Measurements from ENCODE around the gene SMIM22. TPM values are rescaled to one million over a fixed set of nuclear protein-coding genes. Genes with fewer than 3 reads are reported as not detected.

Gene SMIM22
- total and polyA plus RNA-seq, 2 donors (not counting 3 experiments of a cell fraction or from before 2014, with no cell fraction given), result not detected

DNA sequence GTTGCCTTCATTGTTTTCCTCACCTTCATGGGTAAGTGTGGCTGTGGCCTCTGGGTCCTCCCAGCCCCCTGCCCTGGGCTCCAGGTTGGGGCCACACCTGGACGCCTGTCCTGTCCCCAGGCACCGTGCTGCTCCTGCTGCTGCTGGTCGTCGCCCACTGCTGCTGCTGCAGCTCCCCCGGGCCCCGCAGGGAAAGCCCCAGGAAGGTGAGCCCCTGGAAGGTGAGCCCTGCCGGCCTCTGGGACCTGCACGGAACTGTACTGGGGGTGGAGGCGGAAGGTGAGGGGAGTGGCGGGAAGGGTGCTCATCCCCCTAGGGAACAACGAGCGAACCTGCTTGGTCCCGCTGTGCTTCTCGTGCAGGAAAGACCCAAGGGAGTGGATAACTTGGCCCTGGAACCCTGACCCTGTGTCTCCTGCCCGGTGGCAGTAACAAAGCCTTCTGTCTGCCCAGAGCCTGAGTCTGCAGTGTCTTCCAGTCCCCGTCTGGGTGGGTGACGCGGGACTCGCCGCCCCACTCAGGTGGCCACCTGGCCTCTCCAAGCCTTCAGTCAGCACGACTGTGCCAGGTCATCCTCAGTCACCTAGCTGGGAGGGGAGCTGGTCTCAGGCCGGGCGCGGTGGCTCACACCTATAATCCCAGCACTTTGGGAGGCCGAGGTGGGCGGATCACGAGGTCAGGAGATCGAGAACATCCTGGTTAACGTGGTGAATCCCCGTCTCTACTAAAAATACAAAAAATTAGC, 831 bp downstream of the SMIM22 start:
- H3K36me3 ChIP-seq (ENCODE audit: control insufficient read depth in 2 of 2, extremely low read depth in 1 of 2, insufficient read depth in 2 of 2, low read length in 2 of 2), result no peaks in the 10 kb centered on the region
- ChIA-PET POLR2A (no interaction called here), CTCF (no interaction called here)
- BruUV-seq (replicated peaks), result no TSS peak
- no peak for TF ChIP-seq GATA2 (IDR thresholded peaks at IDR 0.05; ENCODE audit: insufficient read depth, insufficient read length, low read depth, low read length)
- TF ChIP-seq MYC (IDR thresholded peaks at IDR 0.05; ENCODE audit: low read depth, low read length), result no peak
- TF ChIP-seq, protein P1, sequence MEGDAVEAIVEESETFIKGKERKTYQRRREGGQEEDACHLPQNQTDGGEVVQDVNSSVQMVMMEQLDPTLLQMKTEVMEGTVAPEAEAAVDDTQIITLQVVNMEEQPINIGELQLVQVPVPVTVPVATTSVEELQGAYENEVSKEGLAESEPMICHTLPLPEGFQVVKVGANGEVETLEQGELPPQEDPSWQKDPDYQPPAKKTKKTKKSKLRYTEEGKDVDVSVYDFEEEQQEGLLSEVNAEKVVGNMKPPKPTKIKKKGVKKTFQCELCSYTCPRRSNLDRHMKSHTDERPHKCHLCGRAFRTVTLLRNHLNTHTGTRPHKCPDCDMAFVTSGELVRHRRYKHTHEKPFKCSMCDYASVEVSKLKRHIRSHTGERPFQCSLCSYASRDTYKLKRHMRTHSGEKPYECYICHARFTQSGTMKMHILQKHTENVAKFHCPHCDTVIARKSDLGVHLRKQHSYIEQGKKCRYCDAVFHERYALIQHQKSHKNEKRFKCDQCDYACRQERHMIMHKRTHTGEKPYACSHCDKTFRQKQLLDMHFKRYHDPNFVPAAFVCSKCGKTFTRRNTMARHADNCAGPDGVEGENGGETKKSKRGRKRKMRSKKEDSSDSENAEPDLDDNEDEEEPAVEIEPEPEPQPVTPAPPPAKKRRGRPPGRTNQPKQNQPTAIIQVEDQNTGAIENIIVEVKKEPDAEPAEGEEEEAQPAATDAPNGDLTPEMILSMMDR (IDR thresholded peaks at IDR 0.05; ENCODE audit: extremely low read depth in 1 of 2, insufficient read depth in 1 of 2, low read depth in 1 of 2, low read length in 2 of 2), result no peak
- no peak for TF ChIP-seq EZH2 (IDR thresholded peaks at IDR 0.05; ENCODE audit: borderline replicate concordance, low read depth, low read length, severe bottlenecking)
- TF ChIP-seq, protein P2, sequence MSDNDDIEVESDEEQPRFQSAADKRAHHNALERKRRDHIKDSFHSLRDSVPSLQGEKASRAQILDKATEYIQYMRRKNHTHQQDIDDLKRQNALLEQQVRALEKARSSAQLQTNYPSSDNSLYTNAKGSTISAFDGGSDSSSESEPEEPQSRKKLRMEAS (IDR thresholded peaks at IDR 0.05; ENCODE audit: insufficient read depth, insufficient read length), result no peak
- no peak for TF ChIP-seq POLR2AphosphoS5 (IDR thresholded peaks at IDR 0.05; ENCODE audit: insufficient read depth, low read depth, low read length)
- no peak for TF ChIP-seq FOS (IDR thresholded peaks at IDR 0.05; ENCODE audit: borderline replicate concordance, insufficient read depth, low read length)
- TF ChIP-seq POLR2A (IDR thresholded peaks at IDR 0.05; ENCODE audit: low read depth, low read length), result no peak
- no peak for TF ChIP-seq JUN (IDR thresholded peaks at IDR 0.05; ENCODE audit: borderline replicate concordance, insufficient read depth, insufficient read length, low read depth)
- DNase-seq (ENCODE audit: low read depth, low spot score), result no peak
- H4K20me1 ChIP-seq (replicated peaks; ENCODE audit: control insufficient read depth, extremely low read depth, insufficient read depth, low read length), result no peaks in the 10 kb centered on the region
- H3K9ac ChIP-seq (replicated peaks; ENCODE audit: extremely low read depth, insufficient read depth, low read length), result no peak overlapping the region
- no peaks in the 10 kb centered on the region for H3K9me3 ChIP-seq (replicated peaks; ENCODE audit: control insufficient read depth, insufficient read depth, low read length)
- no peak overlapping the region for H2AFZ ChIP-seq (ENCODE audit: low read depth, low read length)
- no peak overlapping the region for H3K27ac ChIP-seq (ENCODE audit: insufficient read depth, low read depth, low read length)
- intact Hi-C loops (cut with micrococcal nuclease), result no loop called here
- H3K9me1 ChIP-seq (replicated peaks; ENCODE audit: control insufficient read depth, extremely low read depth, insufficient read depth, low read length), result no peaks in the 10 kb centered on the region
- no peaks in the 10 kb centered on the region for H3K27me3 ChIP-seq (ENCODE audit: control insufficient read depth in 2 of 2, insufficient read depth in 2 of 2, low read length in 2 of 2)
- no peak overlapping the region for H3K4me2 ChIP-seq (ENCODE audit: insufficient read depth, low read length)
- no peaks in the 10 kb centered on the region for H3K4me1 ChIP-seq (ENCODE audit: control insufficient read depth, extremely low read depth, insufficient read depth, low read length)
- H3K4me3 ChIP-seq (replicated peaks in 1 of 3; ENCODE audit: insufficient read depth in 1 of 3, low read depth in 1 of 3, low read length in 3 of 3), result no peak overlapping the region
- no peak for FAIRE-seq
- dilution Hi-C loops (cut with MboI; ENCODE audit: extremely low pct_ligation_motif_present, low sequenced_read_pairs), result no loop called here
- H3K79me2 ChIP-seq (ENCODE audit: control insufficient read depth, insufficient read depth, low read length), result no peaks in the 10 kb centered on the region

Measured in endothelial cell of umbilical vein (primary cell).